ENCODE results near the gene GVQW3. TPM values are rescaled to one million over a fixed set of nuclear protein-coding genes. Genes with fewer than 3 reads are reported as not detected.

The GVQW3 gene
- 19.2 TPM for total RNA-seq

GRCh38 chr11:76380977-76381719, at the start of gene GVQW3, which contains the start of gene THAP12:
Gene GVQW3, plus strand, starts transcription at chr11:76381323. Its CDS starts 506 bp downstream, at chr11:76381829.
Gene THAP12, minus strand, starts transcription at chr11:76381132. Its CDS starts 296 bp downstream, at chr11:76380836.
- DNase-seq = peak; percentile 96

- DNase-seq = no peak
These were observed 46.2 kb upstream of the GVQW3 start for GRCh38 chr11:76334826-76335389.

GRCh38 chr11:76335842-76336241, 45.3 kb upstream of the GVQW3 start:
- DNase-seq = no peak

GRCh38 chr11:76336597-76336996, 44.5 kb upstream of the GVQW3 start:
- no peak for DNase-seq

GRCh38 chr11:76337469-76337868, 43.7 kb upstream of the GVQW3 start:
- DNase-seq = no peak

GRCh38 chr11:76337923-76338322, 43.2 kb upstream of the GVQW3 start:
- DNase-seq = no peak

GRCh38 chr11:76339221-76339620, 41.9 kb upstream of the GVQW3 start:
- DNase-seq = no peak

- no peak for DNase-seq
These were observed 33.7 kb upstream of the GVQW3 start for GRCh38 chr11:76347466-76347865.

- no peak for DNase-seq
These were observed 32.8 kb upstream of the GVQW3 start for GRCh38 chr11:76348348-76348747.

GRCh38 chr11:76355172-76355571, 26.0 kb upstream of the GVQW3 start:
- no peak for DNase-seq

- no peak for DNase-seq
These were observed 19.7 kb upstream of the GVQW3 start for GRCh38 chr11:76361374-76361773.

GRCh38 chr11:76361776-76362175, 19.3 kb upstream of the GVQW3 start:
- no peak for DNase-seq

- no peak for DNase-seq
These were observed 18.4 kb upstream of the GVQW3 start for GRCh38 chr11:76362716-76363115.

GRCh38 chr11:76365038-76365679, 16.0 kb upstream of the GVQW3 start:
- no peak for DNase-seq

- no peak for DNase-seq
These were observed 12.6 kb upstream of the GVQW3 start for GRCh38 chr11:76368490-76368889.

GRCh38 chr11:76369406-76369805, 11.7 kb upstream of the GVQW3 start:
- DNase-seq = no peak

- DNase-seq = no peak
These were observed 10.0 kb upstream of the GVQW3 start for GRCh38 chr11:76371170-76371569.

GRCh38 chr11:76376746-76377558, 4.2 kb upstream of the GVQW3 start:
- DNase-seq = no peak

- no peak for DNase-seq
These were observed 1.3 kb upstream of the GVQW3 start for GRCh38 chr11:76379807-76380158.

GRCh38 chr11:76380159-76380976, 755 bp upstream of the GVQW3 start:
- DNase-seq = peak; percentile 34

GRCh38 chr11:76382209-76382608, 1.1 kb downstream of the GVQW3 start:
- DNase-seq = no peak

GRCh38 chr11:76385903-76386302, 4.8 kb downstream of the GVQW3 start:
- no peak for DNase-seq
